Measurements from ENCODE around the gene ZNF622.

The ZNF622 gene, protein sequence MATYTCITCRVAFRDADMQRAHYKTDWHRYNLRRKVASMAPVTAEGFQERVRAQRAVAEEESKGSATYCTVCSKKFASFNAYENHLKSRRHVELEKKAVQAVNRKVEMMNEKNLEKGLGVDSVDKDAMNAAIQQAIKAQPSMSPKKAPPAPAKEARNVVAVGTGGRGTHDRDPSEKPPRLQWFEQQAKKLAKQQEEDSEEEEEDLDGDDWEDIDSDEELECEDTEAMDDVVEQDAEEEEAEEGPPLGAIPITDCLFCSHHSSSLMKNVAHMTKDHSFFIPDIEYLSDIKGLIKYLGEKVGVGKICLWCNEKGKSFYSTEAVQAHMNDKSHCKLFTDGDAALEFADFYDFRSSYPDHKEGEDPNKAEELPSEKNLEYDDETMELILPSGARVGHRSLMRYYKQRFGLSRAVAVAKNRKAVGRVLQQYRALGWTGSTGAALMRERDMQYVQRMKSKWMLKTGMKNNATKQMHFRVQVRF

DNA sequence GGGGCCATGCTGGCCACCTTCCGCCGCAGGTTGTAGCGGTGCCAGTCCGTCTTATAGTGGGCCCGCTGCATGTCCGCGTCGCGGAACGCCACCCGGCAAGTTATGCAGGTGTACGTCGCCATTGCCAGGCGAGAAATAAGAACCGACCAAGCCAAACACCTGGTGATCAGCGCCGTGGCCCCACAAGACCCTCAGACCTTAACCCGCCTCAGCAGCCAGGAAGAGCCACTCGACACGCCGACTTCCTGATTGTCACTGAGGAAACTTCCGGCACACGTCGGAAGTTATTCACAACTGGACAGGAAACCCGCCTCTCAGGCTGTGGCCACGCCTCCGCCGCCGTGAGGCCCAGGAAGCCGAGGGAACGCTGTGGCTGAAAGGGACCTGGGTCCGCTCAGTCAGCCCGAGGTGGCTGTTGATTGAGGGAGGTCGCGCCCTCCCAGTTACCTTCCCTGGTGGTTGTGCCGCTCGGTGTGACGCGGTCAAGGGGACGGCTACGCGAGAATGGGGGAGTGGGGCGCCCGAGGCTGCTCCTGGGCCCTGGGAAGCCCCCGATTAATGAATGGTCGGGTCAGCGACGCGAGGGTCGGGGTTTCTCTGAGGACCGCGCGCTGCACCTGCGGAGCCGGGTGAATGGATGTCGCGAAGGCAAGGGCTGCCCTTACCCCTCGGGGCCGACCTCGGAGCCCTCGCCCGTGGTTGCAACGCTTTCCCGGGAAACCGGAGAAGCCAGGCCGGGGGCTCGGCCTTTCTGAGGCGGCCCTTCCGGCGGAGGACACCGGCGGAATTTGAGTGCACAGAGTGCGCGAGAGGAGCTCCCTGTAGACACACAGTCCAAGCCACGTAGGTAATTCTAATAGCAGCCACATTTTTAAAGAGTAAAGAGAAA lies at the start of gene ZNF622:
Gene ZNF622, minus strand, starts transcription at position 257 of the 889 bp plus-strand sequence. Its CDS starts 135 bp downstream, at position 122.
- in situ Hi-C loops (cut with HindIII; ENCODE audit: low sequenced_read_pairs): loop anchor here (5.0 kb wide), 1 partner anchor 82 kb away; no protein-coding TSS in a partner anchor

- in situ Hi-C loops (cut with HindIII; ENCODE audit: low sequenced_read_pairs): no loop called here
Observed at GRCh38 chr5:16510098-16510497, 44.5 kb upstream of the ZNF622 start.

DNA sequence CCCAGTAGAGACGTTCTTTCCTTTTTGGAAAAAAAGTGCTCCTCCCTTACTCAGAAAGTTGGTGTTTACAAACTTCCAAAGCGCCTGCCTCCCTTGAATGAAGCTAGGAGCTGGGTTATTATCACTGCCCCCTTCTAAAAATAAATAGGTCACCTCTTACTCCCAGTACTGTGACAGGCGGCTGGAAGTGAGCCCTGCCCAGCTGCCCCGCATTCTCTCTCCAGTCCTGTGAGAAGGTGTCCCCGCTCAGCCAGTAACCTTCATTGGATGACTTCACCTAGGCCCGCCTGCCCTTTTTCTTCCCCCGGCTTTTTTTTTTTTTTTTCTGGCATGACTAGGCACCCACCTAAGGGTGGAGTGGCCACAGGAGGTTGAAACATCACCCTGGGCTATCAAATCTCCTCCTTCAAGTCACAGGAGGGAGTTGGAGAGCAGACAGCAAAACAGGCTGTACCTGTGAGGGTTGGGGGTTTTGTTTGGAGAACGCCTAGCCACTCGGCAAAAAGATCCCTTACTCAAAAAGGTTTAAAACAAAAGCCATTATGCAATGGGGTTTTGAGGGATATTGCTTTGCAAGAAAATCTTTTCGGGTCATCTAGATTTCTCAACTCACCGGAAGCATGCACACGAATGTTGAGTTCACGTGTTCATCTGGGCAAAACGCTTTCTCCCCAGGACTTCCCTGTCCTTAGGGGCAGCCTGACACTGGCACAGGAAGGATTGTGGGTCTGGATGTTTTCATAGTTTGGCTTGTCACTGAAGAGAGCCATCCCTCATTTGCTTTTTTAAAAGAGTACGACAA lies 43.3 kb upstream of the ZNF622 start:
- in situ Hi-C loops (cut with HindIII; ENCODE audit: low sequenced_read_pairs): no loop called here

GRCh38 chr5:16507716-16508115 lies 42.1 kb upstream of the ZNF622 start:
- in situ Hi-C loops (cut with HindIII; ENCODE audit: low sequenced_read_pairs): no loop called here

DNA sequence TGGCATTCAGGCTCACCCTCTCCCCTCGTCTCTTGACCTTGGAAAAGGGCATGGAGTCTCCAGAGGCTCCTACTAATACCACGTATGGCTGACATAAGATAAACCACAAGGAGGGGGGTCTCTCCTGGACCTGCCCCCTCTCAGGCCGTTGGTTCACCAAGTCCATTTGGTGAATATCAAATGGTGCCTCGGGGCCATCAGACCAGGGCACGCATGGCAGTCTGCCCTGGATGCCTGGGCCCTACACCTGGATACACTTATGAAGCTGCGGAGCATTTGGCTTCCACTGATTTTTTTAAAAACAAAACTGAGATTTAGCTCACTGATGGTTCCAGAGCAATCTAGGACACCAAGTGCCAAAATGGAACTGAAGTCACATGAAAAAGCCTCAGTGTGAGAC lies 40.3 kb upstream of the ZNF622 start:
- in situ Hi-C loops (cut with HindIII; ENCODE audit: low sequenced_read_pairs): no loop called here

- in situ Hi-C loops (cut with HindIII; ENCODE audit: low sequenced_read_pairs): no loop called here
Observed at GRCh38 chr5:16505140-16505891, 39.7 kb upstream of the ZNF622 start.

GRCh38 chr5:16504571-16504970 lies 39.0 kb upstream of the ZNF622 start:
- in situ Hi-C loops (cut with HindIII; ENCODE audit: low sequenced_read_pairs): no loop called here

DNA sequence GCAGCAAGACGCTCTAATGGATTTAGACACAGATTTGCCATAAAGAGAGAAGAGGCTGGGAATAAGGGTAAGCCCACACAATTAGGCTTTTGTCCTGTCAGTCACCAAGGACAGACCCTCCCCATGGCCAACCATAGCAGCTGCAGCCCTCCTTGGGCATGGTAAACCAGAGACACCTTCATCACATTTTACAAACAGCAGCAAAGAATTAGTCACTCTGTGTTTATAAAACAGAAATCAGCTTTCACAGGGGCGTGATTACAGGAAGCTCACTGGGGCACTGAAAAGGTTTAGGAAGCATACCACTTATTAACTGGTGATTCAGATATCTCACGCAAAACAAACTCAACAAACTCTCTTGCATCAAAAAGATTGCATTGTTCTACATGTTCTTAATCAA lies 37.3 kb upstream of the ZNF622 start:
- in situ Hi-C loops (cut with HindIII; ENCODE audit: low sequenced_read_pairs): no loop called here

- in situ Hi-C loops (cut with HindIII; ENCODE audit: low sequenced_read_pairs): no loop called here
Observed at GRCh38 chr5:16500024-16500423, 34.4 kb upstream of the ZNF622 start.

- in situ Hi-C loops (cut with HindIII; ENCODE audit: low sequenced_read_pairs): no loop called here
Observed at GRCh38 chr5:16497546-16497945, 31.9 kb upstream of the ZNF622 start.

DNA sequence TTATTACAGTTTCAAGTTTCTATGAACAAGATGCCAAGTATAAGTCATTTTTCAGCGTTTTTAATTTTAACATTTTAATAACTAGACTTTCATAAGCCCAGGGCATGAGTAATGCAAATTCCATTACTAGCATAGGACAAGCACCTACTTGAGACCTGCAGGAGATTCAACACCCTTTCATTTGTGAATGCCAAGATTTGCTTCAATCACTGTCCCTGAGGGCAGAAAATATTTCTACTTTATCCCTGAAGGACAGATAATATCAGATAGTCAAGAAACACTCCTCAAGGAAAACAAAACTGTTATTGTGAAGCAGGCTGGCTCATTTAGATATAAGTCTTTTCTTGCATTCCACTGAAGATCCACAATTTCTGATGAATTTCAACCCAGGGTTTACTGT lies 27.7 kb upstream of the ZNF622 start:
- in situ Hi-C loops (cut with HindIII; ENCODE audit: low sequenced_read_pairs): no loop called here

- in situ Hi-C loops (cut with HindIII; ENCODE audit: low sequenced_read_pairs): no loop called here
Observed at GRCh38 chr5:16492398-16493140, 27.0 kb upstream of the ZNF622 start.

- in situ Hi-C loops (cut with HindIII; ENCODE audit: low sequenced_read_pairs): no loop called here
Observed at GRCh38 chr5:16490911-16491310, 25.3 kb upstream of the ZNF622 start.

- in situ Hi-C loops (cut with HindIII; ENCODE audit: low sequenced_read_pairs): no loop called here
Observed at GRCh38 chr5:16489322-16489791, 23.8 kb upstream of the ZNF622 start.

DNA sequence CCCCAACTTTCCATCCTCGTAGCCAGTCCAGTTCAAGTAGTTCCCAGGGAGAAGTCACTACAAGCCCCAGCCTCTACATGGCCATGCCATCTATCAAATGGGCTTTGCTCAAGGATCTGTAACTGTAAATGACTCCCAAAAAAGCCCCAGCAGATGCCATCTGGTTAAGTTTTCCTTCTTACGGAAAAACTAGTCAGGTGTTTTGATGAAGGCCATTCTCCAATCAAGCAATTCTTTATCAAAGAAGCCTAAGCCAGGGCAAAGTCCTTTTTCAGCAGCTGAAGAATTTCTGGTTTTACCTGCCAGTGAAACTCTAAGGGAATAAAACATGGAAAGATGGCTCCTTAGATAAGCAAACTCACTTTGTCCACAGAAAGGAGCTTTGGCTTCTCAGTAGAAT lies 21.9 kb upstream of the ZNF622 start:
- in situ Hi-C loops (cut with HindIII; ENCODE audit: low sequenced_read_pairs): no loop called here

DNA sequence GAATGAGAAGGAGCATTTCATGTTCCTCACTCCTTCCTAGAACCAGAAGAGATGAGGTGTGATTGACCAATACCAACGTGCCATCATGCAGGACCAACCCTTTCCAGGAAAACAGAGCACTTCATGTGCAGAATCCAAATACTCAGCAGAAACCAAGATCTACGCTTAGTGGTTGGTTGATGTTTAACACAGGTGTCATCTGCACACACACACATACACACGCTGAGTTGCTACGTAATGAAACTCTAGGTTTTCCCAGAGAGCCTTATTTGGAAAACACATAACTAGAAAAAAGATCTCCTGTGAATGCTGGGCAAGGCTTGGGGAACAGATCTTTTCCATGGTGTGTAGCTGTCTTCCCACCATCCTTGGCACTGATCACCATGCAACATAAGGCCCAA lies 21.1 kb upstream of the ZNF622 start:
- in situ Hi-C loops (cut with HindIII; ENCODE audit: low sequenced_read_pairs): no loop called here

GRCh38 chr5:16485656-16486055 lies 20.1 kb upstream of the ZNF622 start:
- in situ Hi-C loops (cut with HindIII; ENCODE audit: low sequenced_read_pairs): no loop called here

- in situ Hi-C loops (cut with HindIII; ENCODE audit: low sequenced_read_pairs): no loop called here
Observed at GRCh38 chr5:16484081-16484480, 18.5 kb upstream of the ZNF622 start.

DNA sequence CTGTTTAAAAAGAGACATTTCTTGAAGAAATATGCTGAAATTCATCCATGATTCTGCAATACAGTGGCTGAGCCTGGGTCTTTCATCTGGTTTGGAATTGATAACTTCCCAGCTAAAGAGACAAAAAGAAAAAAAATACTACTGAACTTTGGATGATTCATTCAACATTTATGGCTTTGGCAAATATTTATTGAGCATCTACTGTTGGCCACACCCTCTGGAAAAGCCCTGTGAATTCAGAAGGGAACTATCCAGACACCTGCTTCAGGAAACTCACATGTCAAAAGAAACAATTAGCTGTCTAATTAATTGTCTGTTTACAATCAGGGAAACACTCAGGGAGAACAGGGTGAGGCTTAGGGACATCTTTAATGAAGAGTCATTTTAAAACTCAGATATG lies 17.8 kb upstream of the ZNF622 start:
- in situ Hi-C loops (cut with HindIII; ENCODE audit: low sequenced_read_pairs): no loop called here
